BJ (cell line): Measurements from ENCODE around the gene IBA57. TPM values are rescaled to one million over a fixed set of nuclear protein-coding genes. Genes with fewer than 3 reads are reported as not detected.

Experiments
- CTCF ChIA-PET: fragments of 350-600 bp; formaldehyde crosslinking; extraction: SDS; loops from one replicate; lab custom pipeline; 2021; ENCODE audit warnings: antibody characterized with exemption, inconsistent platforms; lab: Yijun Ruan, JAX
- POLR2A ChIA-PET: fragments of 300-600 bp; sonication (Branson Sonifier 250); formaldehyde crosslinking; extraction: SDS; loops from one replicate; lab custom pipeline; 2021; ENCODE audit warnings: antibody characterized with exemption; lab: Charles Lee
- DNase-seq: peaks from one replicate; pipeline ENCODE4 v3.0.0-alpha.2; 2011; ENCODE audit warnings: low read depth
- H3K27me3 ChIP-seq: 2 replicates; pipeline ENCODE4 v1.6.0; 2011; ENCODE audit warnings: low read length; ENCODE audit not compliant: control insufficient read depth, insufficient read depth
- H3K36me3 ChIP-seq: 2 replicates; pipeline ENCODE4 v1.5.1; 2011; ENCODE audit warnings: low read length; ENCODE audit not compliant: control insufficient read depth, insufficient read depth
- H3K4me3 ChIP-seq: 2 replicates; pipeline ENCODE4 v1.5.1; 2011; ENCODE audit warnings: low read depth, mild to moderate bottlenecking, control low read depth, low read length
- CTCF ChIP-seq: IDR thresholded peaks from 2 replicates; pipeline ENCODE4 v1.5.1; 2011; ENCODE audit warnings: low read depth, mild to moderate bottlenecking, control low read depth, inconsistent platforms, low read length, moderate library complexity; ENCODE audit not compliant: insufficient read depth
- polyA plus RNA-seq: library from polyadenylated mRNA; depleted of rRNA; stranded (reverse); fragments of >200 nt; gene quantifications from 2 replicates; pipeline ENCODE4 v1.2.3, GENCODE V29; 2011

Gene IBA57
- polyA plus RNA-seq, 1 experiment, result 2.8 TPM

DNA sequence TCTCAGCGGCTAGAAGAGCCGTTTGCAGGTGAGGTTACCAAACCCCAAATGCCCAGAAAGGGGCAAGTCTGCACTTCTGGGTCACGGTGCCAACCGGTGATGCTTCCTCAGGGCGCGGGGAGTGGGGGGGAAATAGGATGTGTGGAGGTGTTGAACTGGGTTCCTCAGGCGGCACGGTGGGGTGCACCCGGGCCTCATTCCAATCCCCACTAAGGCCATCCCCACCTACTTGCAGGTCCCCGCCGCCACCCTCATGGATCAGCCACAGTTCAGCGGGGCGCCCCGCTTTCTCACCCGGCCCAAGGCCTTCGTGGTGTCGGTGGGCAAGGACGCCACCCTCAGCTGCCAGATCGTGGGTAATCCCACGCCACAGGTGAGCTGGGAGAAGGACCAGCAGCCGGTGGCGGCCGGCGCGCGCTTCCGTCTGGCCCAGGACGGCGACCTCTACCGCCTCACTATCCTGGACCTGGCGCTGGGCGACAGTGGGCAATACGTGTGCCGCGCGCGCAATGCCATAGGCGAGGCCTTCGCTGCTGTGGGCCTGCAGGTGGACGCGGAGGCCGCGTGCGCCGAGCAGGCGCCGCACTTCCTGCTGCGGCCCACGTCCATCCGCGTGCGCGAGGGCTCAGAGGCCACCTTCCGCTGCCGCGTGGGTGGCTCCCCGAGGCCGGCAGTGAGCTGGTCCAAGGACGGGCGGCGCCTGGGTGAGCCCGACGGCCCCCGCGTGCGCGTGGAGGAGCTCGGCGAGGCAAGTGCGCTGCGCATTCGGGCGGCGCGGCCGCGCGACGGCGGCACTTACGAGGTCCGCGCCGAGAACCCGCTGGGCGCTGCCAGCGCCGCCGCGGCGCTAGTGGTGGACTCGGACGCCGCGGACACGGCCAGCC, 46.2 kb downstream of the IBA57 start:
- POLR2A ChIA-PET, result no interaction called here
- TF ChIP-seq CTCF, result no peak
- Histone ChIP-seq H3K36me3 (peaks cover 2% of the 10 kb centered on the region; the same call in 1 of the 2 replicates), H3K4me3 (no peak overlapping the region), H3K27me3 (no peaks in the 10 kb centered on the region)
- CTCF ChIA-PET, result interaction anchor here (0.6 to 1.5 kb wide), 4 partner anchors 13 to 181 kb away, joined by 3 to 5 read pairs (median 3); no protein-coding TSS in a partner anchor
- no peak for DNase-seq

DNA sequence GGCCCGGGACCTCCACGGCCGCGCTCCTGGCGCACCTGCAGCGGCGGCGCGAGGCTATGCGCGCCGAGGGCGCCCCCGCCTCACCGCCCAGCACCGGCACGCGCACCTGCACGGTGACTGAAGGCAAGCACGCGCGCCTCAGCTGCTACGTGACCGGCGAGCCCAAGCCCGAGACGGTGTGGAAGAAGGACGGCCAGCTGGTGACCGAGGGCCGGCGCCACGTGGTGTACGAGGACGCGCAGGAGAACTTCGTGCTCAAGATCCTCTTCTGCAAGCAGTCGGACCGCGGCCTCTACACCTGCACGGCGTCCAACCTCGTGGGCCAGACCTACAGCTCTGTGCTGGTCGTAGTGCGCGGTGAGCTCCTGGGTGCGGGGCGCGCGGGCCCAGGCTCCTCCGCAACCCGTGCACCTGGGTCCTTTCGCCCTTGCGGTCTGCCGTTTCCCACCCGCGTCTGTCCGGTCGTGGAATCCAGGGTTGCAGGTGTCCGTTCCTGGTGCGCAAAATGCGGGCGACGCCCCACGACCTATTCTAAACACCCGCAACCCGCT, 46.9 kb downstream of the IBA57 start:
- TF ChIP-seq CTCF, result no peak
- POLR2A ChIA-PET, result no interaction called here
- CTCF ChIA-PET, result interaction anchor here (0.6 to 1.5 kb wide), 3 partner anchors 13 to 180 kb away, joined by 3 read pairs; no protein-coding TSS in a partner anchor
- Histone ChIP-seq H3K27me3 (no peaks in the 10 kb centered on the region), H3K4me3 (peak overlapping the region; percentile 80; the same call in 1 of the 2 replicates), H3K36me3 (peaks cover 2% of the 10 kb centered on the region; the same call in 1 of the 2 replicates)
- no peak for DNase-seq

- Histone ChIP-seq H3K4me3 (peak overlapping the region; percentile 80), H3K36me3 (peaks cover 2% of the 10 kb centered on the region; the same call in 1 of the 2 replicates), H3K27me3 (no peaks in the 10 kb centered on the region)
- TF ChIP-seq CTCF, result peak; percentile 75
- no peak for DNase-seq
- CTCF ChIA-PET, result interaction anchor here (0.6 to 2.4 kb wide), 14 partner anchors 9 to 301 kb away, joined by 3 to 10 read pairs (median 4); no protein-coding TSS in a partner anchor
- POLR2A ChIA-PET, result interaction anchor here (0.6 kb wide), 1 partner anchor 20 kb away, joined by 3 read pairs; no protein-coding TSS in a partner anchor
Measured at GRCh38 chr1:228212966-228213844, 47.6 kb downstream of the IBA57 start.

GRCh38 chr1:228213917-228214808, 48.6 kb downstream of the IBA57 start:
- DNase-seq, result no peak
- ChIA-PET POLR2A (no interaction called here), CTCF (interaction anchor here (0.6 to 2.4 kb wide), 14 partner anchors 10 to 300 kb away, joined by 3 to 10 read pairs (median 4); no protein-coding TSS in a partner anchor)
- no peak for TF ChIP-seq CTCF
- peaks cover 2% of the 10 kb centered on the region for H3K36me3 ChIP-seq
- H3K27me3 ChIP-seq, result no peaks in the 10 kb centered on the region
- H3K4me3 ChIP-seq, result peak overlapping the region; percentile 80
